Omental fat pad (tissue), 4 donors: ENCODE measurements around the gene BDKRB2. TPM values are rescaled to one million over a fixed set of nuclear protein-coding genes. Genes with fewer than 3 reads are reported as not detected.

Experiments used
- ATAC-seq: fragments of 150-250 bp; one replicate; pipeline ENCODE4 v1.9.1; 2016; ENCODE audit warnings: mild to moderate bottlenecking, moderate library complexity; ENCODE audit not compliant: low FRiP score
- DNase-seq: peaks from one replicate; pipeline ENCODE4 v3.0.0-alpha.2; 2019; ENCODE audit warnings: low spot score
- total RNA-seq, 4 donors: library from RNA; depleted of rRNA; stranded (reverse); fragments of >200 nt; gene quantifications; one replicate each; pipeline ENCODE4 v1.1.0, GENCODE V29; 2016
- TF ChIP-seq, protein P1 (sequence below), 3 donors: fragments of 450-650 bp; IDR thresholded peaks; one replicate each; pipeline ENCODE4 v1.5.1; 2016 to 2017; ENCODE audit warnings: antibody characterized with exemption in 3 of 3, mild to moderate bottlenecking in 3 of 3, moderate library complexity in 2 of 3

BDKRB2 gene
- total RNA-seq, 4 donors from 2014 or later, result 4.0 to 28.0 (median 12.1) TPM

GRCh38 chr14:96206461-96206860 is 1.8 kb downstream of the BDKRB2 start:
- DNase-seq (no peak), ATAC-seq (no peak)
- TF ChIP-seq, protein P1, sequence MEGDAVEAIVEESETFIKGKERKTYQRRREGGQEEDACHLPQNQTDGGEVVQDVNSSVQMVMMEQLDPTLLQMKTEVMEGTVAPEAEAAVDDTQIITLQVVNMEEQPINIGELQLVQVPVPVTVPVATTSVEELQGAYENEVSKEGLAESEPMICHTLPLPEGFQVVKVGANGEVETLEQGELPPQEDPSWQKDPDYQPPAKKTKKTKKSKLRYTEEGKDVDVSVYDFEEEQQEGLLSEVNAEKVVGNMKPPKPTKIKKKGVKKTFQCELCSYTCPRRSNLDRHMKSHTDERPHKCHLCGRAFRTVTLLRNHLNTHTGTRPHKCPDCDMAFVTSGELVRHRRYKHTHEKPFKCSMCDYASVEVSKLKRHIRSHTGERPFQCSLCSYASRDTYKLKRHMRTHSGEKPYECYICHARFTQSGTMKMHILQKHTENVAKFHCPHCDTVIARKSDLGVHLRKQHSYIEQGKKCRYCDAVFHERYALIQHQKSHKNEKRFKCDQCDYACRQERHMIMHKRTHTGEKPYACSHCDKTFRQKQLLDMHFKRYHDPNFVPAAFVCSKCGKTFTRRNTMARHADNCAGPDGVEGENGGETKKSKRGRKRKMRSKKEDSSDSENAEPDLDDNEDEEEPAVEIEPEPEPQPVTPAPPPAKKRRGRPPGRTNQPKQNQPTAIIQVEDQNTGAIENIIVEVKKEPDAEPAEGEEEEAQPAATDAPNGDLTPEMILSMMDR (IDR thresholded peaks at IDR 0.05), result no peak

GRCh38 chr14:96207686-96208085 is 3.0 kb downstream of the BDKRB2 start:
- TF ChIP-seq, protein P1 (IDR thresholded peaks at IDR 0.05), result no peak
- DNase-seq, result no peak
- no peak for ATAC-seq

- ATAC-seq, result no peak
- TF ChIP-seq, protein P1 (IDR thresholded peaks at IDR 0.05), result no peak
- no peak for DNase-seq
Measured at GRCh38 chr14:96208739-96209138, 4.1 kb downstream of the BDKRB2 start.

GRCh38 chr14:96212140-96212539 is 7.5 kb downstream of the BDKRB2 start:
- no peak for ATAC-seq
- TF ChIP-seq, protein P1 (IDR thresholded peaks at IDR 0.05), result no peak
- no peak for DNase-seq

DNA sequence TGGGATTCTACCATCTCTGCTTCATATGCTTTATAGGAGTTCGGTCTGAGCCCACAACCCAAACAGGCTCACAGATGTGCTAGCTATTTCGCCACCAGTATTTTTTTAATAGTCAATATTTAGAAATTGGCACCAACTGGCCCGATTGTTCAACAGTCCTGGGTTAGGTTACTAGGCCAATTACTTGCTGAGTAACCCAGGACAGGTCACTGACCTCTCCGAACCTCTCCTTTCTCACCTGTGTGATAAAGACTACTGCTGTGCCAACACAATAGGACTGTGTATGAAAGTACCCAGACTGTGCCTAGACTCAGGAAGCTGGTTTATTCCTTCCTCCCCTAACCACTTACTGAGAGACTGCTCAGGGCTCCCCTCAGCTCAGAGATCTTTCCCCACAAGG is 8.3 kb downstream of the BDKRB2 start:
- DNase-seq (no peak), ATAC-seq (no peak)
- TF ChIP-seq, protein P1 (IDR thresholded peaks at IDR 0.05), result no peak

DNA sequence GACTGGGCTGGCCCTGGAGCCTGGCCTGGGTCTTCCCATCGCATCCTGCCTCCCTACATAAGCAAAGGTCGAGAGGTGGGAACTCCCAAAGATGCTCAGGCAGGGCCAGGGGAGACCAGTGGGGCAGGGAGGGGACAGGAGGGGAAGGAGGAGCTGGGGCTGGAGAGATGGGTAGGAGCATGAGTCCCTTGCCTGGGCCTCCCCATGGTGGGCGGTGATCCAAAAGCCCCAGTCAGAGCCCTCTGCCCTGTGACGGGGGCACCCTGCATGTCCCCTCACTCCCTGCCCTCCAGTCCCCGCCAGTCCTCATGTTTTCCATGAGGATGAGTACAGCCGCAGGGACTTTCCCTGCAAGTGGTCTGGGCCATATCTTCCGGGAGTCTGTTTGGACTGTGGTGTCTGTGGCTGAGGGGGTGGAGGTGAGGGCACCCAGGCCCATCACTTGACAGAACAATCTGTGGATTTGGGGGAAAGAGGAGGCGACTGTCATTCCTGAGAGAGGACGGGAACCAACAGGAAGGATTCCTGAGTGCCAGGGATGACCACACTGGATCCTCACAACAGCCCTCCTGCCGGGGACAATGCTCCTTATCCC is 9.3 kb downstream of the BDKRB2 start:
- TF ChIP-seq, protein P1 (IDR thresholded peaks at IDR 0.05), result no peak
- ATAC-seq (no peak), DNase-seq (no peak)

DNA sequence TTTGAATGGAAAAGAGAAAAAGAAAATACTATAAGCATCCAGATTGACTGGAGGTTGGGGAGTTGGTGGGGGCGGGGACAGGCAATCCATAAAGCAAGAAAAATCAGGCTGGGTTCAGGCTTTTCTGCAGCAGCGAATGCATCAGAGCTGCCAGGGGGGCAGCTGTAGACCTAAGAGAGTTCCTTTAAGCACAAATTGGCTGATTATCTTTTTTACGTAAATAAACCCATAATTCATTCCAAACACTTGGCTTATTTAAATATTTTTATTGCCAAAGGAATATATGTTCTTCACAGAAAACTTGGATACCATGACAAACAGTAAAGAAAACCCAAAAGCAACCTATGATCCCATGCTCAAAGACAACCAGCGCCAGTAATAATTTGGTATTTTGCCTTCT is 10.2 kb downstream of the BDKRB2 start:
- ATAC-seq, result no peak
- TF ChIP-seq, protein P1 (IDR thresholded peaks at IDR 0.05), result no peak
- no peak for DNase-seq
